ENCODE measurements around the gene TRPC1.
A peak's percentile ranks its signal among the peaks of the same experiment; 100 is the strongest.

Gene TRPC1

GRCh38 chr3:142817356-142817755, 93.5 kb downstream of the TRPC1 start:
- no peak for DNase-seq
- intact Hi-C loops (cut with DNase I) = no loop called here

DNA sequence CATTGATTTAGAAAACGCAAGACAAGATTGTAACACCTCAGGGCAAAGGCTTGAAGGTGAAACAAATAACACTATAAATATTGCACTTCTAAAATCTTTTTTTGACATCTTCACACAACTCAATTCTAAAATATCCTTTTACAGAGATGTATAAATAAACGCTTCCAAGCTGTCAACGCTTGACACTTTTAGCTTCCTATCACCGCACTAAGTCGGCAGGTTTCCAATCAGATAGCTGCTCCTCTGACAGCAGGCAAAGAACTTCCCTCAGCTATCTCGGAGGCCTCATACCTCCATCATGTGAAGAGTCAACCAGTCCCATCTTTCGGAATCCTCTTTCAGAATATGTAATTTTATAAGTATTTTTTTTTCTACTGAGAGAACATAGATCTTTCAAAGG, 94.1 kb downstream of the TRPC1 start:
- no peak for DNase-seq
- intact Hi-C loops (cut with DNase I) = no loop called here

DNA sequence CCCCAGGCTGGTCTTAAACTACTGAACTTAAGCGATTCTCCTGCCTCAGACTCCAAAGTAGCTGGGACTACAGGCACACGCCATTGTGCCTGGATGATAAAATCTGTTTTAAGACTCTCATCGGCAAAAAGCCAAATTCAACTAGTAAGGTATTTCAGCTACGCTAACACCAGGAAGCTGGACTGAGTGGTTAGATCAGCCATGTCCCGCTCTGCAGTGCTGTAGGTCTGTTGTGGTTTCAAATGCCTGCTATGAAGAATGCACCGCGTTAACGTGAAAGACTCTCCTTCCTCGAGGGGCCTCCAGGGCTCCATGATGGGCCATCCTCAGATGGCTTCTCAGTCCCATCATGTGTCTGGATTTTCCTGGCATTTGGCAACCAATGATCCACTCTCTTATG, 94.8 kb downstream of the TRPC1 start:
- no peak for DNase-seq
- intact Hi-C loops (cut with DNase I) = no loop called here

- intact Hi-C loops (cut with DNase I) = no loop called here
- DNase-seq = no peak
Measured at GRCh38 chr3:142819179-142819578, 95.3 kb downstream of the TRPC1 start.

GRCh38 chr3:142828703-142829305, 105.0 kb downstream of the TRPC1 start:
- intact Hi-C loops (cut with DNase I) = loop anchor here (10.0 kb wide), 1 partner anchor 166 kb away; no protein-coding TSS in a partner anchor
- peak; percentile 64 to 93 (median 84) for DNase-seq

DNA sequence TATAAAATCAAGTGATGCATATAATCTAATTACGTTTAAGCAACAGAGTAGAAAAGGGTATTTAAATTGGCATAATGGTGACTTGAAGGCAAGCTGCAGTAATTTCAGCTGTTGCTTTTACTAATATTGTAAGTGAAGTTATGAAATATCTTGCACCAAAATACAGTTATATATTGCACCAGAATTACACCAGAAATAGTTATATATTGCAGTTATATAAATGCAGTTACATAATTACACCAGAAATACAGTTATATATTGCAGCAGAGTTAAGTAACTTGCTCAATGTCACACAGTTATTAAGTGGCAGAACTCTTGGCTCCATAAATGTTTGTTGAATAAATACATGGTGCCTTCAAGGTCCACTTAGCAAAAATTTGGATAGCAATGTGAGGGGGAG, 113.7 kb downstream of the TRPC1 start:
- intact Hi-C loops (cut with DNase I) = no loop called here

DNA sequence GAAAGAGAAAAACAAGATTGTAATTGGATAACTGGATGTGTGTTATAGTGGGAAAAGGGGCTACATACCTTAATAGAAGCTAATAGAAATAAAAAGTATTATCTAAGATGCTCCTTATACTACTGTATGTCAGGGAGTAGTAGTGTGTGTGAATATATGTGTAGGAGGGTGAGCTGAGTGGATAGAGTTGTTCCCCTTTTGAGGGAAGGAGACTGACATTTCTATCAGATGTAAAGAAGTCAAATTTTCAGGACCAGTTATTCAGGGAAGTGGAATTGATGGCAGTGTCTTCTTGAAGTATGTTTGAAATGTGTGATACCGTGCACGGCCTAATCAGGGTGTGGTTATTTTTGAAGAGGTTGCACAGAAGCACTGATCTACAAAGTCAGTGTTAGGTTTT, 116.0 kb downstream of the TRPC1 start:
- intact Hi-C loops (cut with DNase I) = no loop called here
- no peak for DNase-seq

More for the DNA sequence above, 113.7 kb downstream of the TRPC1 start:
- no peak for DNase-seq

DNA sequence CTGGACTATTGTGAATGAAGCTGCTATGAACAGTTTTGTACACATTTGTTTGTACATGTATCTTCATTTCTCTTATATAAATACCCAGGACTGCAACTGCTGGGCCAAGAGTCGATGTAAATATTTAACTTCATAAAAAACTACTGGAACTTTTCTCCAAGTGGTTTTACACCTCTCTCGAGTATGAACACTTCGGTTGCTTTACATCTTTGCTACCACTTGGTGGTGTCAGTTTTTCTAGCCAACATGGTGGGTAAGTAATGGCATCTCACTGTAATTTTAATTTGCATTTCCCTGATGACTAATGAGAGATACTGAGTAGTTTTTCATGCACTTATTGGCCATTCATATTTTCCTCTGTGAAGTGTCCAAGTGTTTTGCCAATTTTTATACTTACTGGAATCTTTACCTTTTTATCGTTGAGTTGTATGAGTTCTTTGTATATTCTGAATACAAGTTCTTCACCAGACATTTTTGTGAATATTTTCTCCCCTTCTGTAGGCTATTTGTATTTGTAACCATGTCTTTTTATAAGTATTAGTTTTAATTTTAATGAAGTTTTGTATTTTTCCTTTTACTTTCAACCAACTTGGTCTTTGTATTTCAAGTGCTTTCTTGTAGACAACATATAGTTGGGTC, 120.6 kb downstream of the TRPC1 start:
- peak in 2 of 42 donors; percentile 11 to 18 for DNase-seq
- intact Hi-C loops (cut with DNase I) = no loop called here

DNA sequence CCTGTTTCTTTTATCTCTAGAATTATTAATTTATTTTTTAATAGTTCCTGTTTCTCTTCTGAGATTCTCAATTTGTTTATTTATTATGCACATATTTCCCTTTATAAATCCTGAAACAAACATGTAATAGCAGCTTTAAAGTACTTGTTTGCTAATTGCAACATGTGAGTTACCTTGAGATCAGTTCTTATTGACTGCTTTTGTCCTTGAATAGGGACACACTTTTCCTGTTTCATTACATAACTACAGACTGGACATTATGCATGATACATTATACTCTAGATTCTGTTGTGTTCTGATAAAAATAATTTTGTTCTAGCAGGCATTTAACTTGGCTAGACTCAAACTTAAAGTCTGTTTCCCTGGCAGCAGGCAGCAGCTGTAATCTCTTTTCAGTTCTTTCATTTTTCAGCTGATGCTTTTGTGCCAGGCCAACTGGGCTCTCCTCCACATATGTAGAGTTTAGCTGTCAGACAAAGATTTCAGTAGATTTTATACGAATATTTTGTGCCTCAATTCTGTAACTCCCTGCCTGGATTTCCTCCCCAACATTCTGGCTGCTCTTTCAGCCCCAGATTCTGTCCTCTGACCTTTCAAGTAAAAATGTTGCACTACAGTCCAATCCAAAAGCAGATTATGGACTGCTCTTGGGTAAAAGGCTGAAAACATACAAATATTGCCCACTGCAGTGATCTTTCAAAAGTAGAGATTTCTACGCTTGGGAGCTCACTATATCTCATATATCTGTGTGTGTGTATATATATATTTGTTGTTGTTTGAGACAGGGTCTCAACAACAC, 123.1 kb downstream of the TRPC1 start:
- intact Hi-C loops (cut with DNase I) = no loop called here
- DNase-seq = no peak

GRCh38 chr3:142849148-142849547, 125.3 kb downstream of the TRPC1 start:
- intact Hi-C loops (cut with DNase I) = no loop called here
- no peak for DNase-seq

DNA sequence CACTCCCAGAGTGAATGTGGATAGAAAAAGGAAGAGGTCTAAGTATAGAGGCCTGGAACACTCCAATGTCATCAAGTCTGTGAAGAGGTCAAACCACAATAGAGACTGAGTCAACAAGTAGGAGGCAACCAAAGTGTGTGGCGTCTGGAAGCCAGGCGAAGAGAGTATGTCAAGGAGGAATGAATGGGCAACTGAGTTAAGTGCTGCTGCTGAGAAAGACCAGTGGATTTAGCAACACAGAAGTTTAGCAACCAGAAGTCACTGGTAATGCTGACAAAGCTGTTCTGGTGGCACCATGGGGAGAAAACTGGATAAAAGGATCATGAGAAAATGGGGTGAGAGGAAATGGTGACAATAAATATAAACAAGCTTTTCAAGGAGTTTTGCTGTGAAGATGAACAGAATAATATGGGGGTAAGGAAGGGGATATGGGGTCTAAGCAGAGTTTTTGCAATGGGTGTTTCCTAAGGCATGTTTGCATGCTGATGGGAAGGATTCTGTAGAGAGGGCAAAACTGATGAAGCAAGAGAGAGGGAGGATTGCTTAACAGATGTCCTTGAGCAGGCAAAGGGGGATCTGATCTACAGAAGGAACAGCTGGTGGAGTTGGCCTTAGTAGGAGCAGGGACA, 126.7 kb downstream of the TRPC1 start:
- intact Hi-C loops (cut with DNase I) = no loop called here
- DNase-seq = no peak

- intact Hi-C loops (cut with DNase I) = no loop called here
- no peak for DNase-seq
Measured at GRCh38 chr3:142852009-142852408, 128.2 kb downstream of the TRPC1 start.

GRCh38 chr3:142853270-142854168, 129.7 kb downstream of the TRPC1 start:
- DNase-seq = peak in 1 of 42 donors; percentile 41
- intact Hi-C loops (cut with DNase I) = no loop called here

- peak in 6 of 42 donors; percentile 5 to 24 (median 7) for DNase-seq
- intact Hi-C loops (cut with DNase I) = no loop called here
Measured at GRCh38 chr3:142857056-142857455, 133.2 kb downstream of the TRPC1 start.
